Neutrophil (primary cell): ENCODE results near the gene SAE1.
A peak's percentile ranks its signal among the peaks of the same experiment; 100 is the strongest.

Experiments
- H3K27ac ChIP-seq: fragments of 200-600 bp; sonication (generic); 2 replicates; pipeline ENCODE4 v1.5.1; 2016; ENCODE audit warnings: mild to moderate bottlenecking, moderate library complexity
- H3K27me3 ChIP-seq: fragments of 200-600 bp; sonication (generic); 2 replicates; pipeline ENCODE4 v1.6.0; 2016; ENCODE audit warnings: mild to moderate bottlenecking
- H3K36me3 ChIP-seq: fragments of 200-600 bp; sonication (generic); 2 replicates; pipeline ENCODE4 v1.5.1; 2017
- H3K4me1 ChIP-seq, 2 experiments: fragments of 200-600 bp in 1 of 2; sonication (generic) in 1 of 2; 1 replicate in 1 of 2; 2 replicates in 1 of 2; pipeline versions ENCODE4 v1.5.1 to v1.6.1; 2013 to 2016; ENCODE audit warnings: low read depth in 1 of 2, low read length in 1 of 2, mild to moderate bottlenecking in 1 of 2, moderate library complexity in 1 of 2; ENCODE audit not compliant: control insufficient read depth in 1 of 2, insufficient read depth in 1 of 2
- H3K4me3 ChIP-seq, 2 experiments: fragments of 200-600 bp in 1 of 2; sonication (generic) in 1 of 2; 1 replicate in 1 of 2; 2 replicates in 1 of 2; pipeline ENCODE4 v1.5.1; 2013 to 2016; ENCODE audit warnings: low read depth in 1 of 2, low read length in 1 of 2, mild to moderate bottlenecking in 1 of 2, moderate library complexity in 1 of 2
- H3K9me3 ChIP-seq: fragments of 200-600 bp; sonication (generic); 2 replicates; pipeline ENCODE4 v1.5.1; 2016
- TF ChIP-seq, protein P1 (sequence below): fragments of 200-600 bp; sonication (generic); IDR thresholded peaks from 2 replicates; pipeline ENCODE4 v1.5.1; 2016; ENCODE audit warnings: antibody characterized with exemption

SAE1 gene

DNA sequence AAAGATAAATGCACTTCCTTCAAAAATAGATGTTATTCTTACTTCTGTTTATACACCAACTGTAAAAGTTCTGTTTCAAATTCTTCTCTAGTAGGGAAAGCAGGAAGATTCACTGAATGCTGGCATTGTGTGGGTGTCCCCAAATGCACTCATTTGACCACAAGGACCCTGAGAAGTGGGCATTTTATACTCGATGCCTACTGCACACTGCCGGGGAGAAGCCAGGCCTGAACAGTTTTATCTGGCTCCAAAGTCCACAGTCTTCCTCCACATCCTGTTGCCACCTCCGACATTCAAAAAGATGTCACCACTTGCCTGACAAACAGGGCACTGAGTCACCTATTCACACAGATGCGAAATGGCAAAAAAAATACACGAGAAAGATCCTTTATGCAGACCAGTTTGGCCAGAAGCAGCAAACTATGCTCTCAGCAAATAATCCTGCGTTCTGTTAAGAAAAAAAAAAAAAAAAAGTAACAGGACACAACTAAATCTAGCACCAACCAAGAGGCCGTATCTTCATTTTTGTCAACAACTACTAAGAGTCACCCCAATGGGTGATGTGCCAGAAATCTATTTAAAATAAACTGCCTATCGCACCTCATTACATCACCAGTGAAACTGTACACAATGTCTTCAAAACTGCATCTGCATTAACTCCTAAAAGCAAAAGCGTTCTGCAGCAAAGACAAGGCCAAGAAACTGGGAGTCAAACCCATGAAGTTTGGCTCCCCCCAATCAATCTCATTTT, 23.3 kb upstream of the SAE1 start:
- H3K36me3 ChIP-seq = peaks cover 11% of the 10 kb centered on the region
- H3K27ac ChIP-seq = peak overlapping the region; percentile 100
- H3K9me3 ChIP-seq = no peaks in the 10 kb centered on the region
- peaks cover 35 to 36% of the 10 kb centered on the region in 2 experiments for H3K4me1 ChIP-seq
- no peak overlapping the region for H3K4me3 ChIP-seq
- TF ChIP-seq, protein P1, sequence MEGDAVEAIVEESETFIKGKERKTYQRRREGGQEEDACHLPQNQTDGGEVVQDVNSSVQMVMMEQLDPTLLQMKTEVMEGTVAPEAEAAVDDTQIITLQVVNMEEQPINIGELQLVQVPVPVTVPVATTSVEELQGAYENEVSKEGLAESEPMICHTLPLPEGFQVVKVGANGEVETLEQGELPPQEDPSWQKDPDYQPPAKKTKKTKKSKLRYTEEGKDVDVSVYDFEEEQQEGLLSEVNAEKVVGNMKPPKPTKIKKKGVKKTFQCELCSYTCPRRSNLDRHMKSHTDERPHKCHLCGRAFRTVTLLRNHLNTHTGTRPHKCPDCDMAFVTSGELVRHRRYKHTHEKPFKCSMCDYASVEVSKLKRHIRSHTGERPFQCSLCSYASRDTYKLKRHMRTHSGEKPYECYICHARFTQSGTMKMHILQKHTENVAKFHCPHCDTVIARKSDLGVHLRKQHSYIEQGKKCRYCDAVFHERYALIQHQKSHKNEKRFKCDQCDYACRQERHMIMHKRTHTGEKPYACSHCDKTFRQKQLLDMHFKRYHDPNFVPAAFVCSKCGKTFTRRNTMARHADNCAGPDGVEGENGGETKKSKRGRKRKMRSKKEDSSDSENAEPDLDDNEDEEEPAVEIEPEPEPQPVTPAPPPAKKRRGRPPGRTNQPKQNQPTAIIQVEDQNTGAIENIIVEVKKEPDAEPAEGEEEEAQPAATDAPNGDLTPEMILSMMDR = no peak
- H3K27me3 ChIP-seq = no peaks in the 10 kb centered on the region

DNA sequence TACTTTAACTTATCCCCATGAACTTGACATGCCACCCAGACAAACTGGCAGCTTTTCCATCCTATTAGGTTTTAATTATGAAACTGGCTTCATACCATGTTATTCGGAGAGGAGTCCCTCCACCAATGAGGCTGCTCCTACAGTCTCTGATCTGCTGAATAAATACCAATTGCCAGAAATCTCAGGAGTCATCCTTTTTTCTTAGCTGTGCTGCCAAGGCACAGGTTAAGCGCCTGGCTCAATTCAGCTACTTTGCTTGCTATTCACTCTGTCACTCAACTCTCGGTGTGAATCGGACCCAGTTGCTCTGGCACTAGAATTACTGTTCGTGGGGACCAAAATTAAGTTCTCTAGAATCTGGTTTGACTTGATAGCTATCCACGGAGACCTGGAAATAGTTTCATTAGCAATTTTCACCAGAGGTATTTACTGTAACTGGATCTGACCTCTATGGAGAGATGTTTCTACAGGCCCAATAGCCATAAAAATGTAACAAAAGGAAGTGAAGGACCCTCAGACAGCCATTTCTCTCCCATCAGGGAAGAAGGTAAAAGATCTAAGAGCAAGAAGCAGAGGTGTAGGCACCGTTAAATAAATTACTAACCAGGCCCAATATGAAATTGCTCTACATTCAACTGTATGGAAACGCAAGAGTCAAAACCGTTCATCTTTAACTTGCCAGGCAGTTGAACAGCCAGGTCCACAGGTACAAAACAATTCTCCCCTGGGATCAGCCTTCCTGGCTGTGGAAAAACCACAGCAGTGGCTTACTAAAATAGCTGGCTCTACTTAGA, 22.5 kb upstream of the SAE1 start:
- H3K4me3 ChIP-seq = no peak overlapping the region
- H3K27me3 ChIP-seq = no peaks in the 10 kb centered on the region
- H3K4me1 ChIP-seq = peaks cover 35 to 36% of the 10 kb centered on the region in 2 experiments
- peak overlapping the region; percentile 100 for H3K27ac ChIP-seq
- H3K9me3 ChIP-seq = no peaks in the 10 kb centered on the region
- H3K36me3 ChIP-seq = peaks cover 11% of the 10 kb centered on the region
- TF ChIP-seq, protein P1 = no peak

DNA sequence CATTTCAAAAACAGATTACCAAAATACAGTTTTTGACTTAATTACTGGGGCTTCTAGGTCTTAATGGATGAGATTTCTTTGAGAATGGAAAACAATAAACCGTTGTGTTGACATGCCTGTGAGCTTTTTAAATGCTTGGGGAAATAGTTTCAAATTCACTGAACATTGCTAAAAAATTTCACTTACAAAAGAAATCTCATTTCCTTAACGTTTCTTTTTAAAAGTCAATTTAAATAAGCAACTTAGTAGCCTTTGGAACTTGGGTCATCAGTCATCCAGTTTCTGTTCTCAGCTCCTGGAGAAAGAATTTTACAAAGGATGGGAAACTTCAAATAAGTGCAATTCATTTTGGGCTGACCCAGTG, 21.5 kb upstream of the SAE1 start:
- Histone ChIP-seq H3K4me1 (peaks cover 40 to 41% of the 10 kb centered on the region in 2 experiments), H3K4me3 (peak overlapping the region; percentile 96 to 99), H3K36me3 (peaks cover 11% of the 10 kb centered on the region)

DNA sequence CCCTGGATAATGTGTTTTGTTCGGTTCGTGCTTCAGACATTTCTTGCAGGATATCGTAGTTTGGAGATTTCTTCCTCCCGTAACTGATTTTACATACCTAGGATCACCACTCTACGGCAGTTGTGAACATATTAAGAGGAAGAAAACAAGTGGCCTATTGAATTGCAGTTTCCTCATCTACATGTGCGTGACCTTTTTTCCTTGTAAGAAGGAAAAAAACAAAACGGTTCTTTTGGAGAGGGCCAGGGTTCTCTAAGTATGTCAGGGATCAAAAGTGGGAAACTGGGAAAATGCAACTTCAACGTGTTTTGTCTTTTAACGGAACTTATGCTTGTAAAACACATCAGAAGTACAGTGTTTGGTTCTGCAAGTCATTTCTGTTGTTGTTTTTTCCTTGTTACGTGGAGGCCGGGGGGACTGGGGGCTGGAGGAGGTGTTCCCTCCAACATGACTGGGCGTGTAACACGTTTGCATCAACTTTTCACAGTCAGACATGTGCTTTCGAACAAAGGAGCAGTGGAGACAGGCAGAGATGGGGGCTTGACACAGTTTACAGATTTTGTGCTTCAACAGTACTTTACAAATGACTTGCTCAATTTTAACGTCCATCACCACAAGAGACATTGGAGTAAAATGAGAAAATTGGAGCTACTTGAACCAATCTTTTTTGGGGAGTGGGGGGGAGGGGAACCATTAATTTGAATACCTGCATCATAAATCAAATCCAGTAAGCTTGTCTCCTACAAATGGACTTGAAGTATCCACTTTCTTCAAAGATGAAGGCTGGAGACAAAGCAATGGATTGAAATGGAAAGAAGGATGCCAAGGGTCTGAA, 20.9 kb upstream of the SAE1 start:
- Histone ChIP-seq H3K4me3 (peak overlapping the region; percentile 96 to 99), H3K36me3 (peaks cover 7% of the 10 kb centered on the region), H3K27ac (peak overlapping the region; percentile 100), H3K27me3 (no peaks in the 10 kb centered on the region), H3K4me1 (peaks cover 42 to 43% of the 10 kb centered on the region in 2 experiments), H3K9me3 (no peaks in the 10 kb centered on the region)
- TF ChIP-seq, protein P1 = no peak

More for the DNA sequence above, 21.5 kb upstream of the SAE1 start:
- no peaks in the 10 kb centered on the region for H3K27me3 ChIP-seq
- H3K9me3 ChIP-seq = no peaks in the 10 kb centered on the region
- H3K27ac ChIP-seq = peak overlapping the region; percentile 100
- TF ChIP-seq, protein P1 = no peak

DNA sequence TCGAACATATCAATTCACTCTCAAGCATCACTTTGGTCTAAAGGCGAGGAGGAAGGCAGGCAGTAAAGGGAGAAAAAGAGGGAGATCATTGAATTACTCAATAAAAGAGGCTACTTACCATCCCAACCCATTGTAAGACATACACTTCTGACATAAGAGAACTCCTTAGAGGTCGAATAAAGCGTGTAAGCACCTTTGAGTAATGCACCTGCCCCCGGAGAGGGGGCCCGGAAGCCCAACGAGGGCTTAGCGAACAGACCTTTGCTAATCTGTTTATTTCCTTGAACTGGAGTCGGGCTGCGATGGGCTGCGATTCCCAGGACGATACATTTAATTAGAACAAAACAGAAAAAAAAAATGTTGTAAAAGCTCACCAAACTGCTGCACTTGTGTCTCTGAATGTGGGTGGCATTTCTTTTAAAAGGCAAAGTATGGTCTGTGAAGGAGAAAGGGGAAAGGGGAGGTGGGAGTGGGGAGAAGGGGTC, 20.1 kb upstream of the SAE1 start:
- peak overlapping the region; percentile 96 to 99 for H3K4me3 ChIP-seq
- TF ChIP-seq, protein P1 = no peak
- peaks cover 42 to 43% of the 10 kb centered on the region in 2 experiments for H3K4me1 ChIP-seq
- no peaks in the 10 kb centered on the region for H3K36me3 ChIP-seq
- H3K9me3 ChIP-seq = no peaks in the 10 kb centered on the region
- H3K27me3 ChIP-seq = no peaks in the 10 kb centered on the region
- peak overlapping the region; percentile 100 for H3K27ac ChIP-seq
